Thyroid gland (tissue), 4 donors: Measurements from ENCODE around the gene SNAP47. TPM values are rescaled to one million over a fixed set of nuclear protein-coding genes. Genes with fewer than 3 reads are reported as not detected.

Source experiments
- DNase-seq, 2 donors: peaks; one replicate each; pipeline ENCODE4 v3.0.0-alpha.2; 2019
- H3K27ac ChIP-seq, 3 donors: fragments of 200-600 bp; sonication (generic); 1 replicate in 2 of 3; 2 replicates in 1 of 3; pipeline ENCODE4 v1.5.1; 2016 to 2019; ENCODE audit warnings: mild to moderate bottlenecking in 1 of 3, moderate library complexity in 1 of 3
- H3K27me3 ChIP-seq: fragments of 200-600 bp; sonication (generic); one replicate; pipeline ENCODE4 v1.5.1; 2019
- H3K36me3 ChIP-seq, 2 donors: fragments of 200-600 bp; sonication (generic); one replicate each; pipeline ENCODE4 v1.5.1; 2016 to 2019
- H3K4me1 ChIP-seq, 2 donors: fragments of 200-600 bp; sonication (generic); one replicate each; pipeline ENCODE4 v1.5.1; 2017 to 2019
- H3K4me3 ChIP-seq, 3 donors: fragments of 200-600 bp; sonication (generic); replicated peaks in 1 of 3; 1 replicate in 2 of 3; 2 replicates in 1 of 3; pipeline ENCODE4 v1.5.1; 2016; ENCODE audit warnings: mild to moderate bottlenecking in 1 of 3
- H3K9me3 ChIP-seq: fragments of 200-600 bp; sonication (generic); one replicate; pipeline ENCODE4 v1.5.1; 2017
- POLR2A ChIP-seq, 2 donors: fragments of 450-650 bp; IDR thresholded peaks; one replicate each; pipeline ENCODE4 v1.6.1; 2017; ENCODE audit warnings: antibody characterized with exemption in 2 of 2, mild to moderate bottlenecking in 2 of 2, moderate library complexity in 1 of 2
- WGBS, 2 donors: methylation state at CpG; one replicate each; pipeline ENCODE4 v1.1.5; 2017; 5-methylcytosine and 5-hydroxymethylcytosine counted together
- intact Hi-C: fragments of 100-400 bp; cut with DNase I; formaldehyde crosslinking; loops from one replicate; pipeline ENCODE4 v1.15.1; 2023
- total RNA-seq, 4 donors: library from RNA; depleted of rRNA; stranded (reverse); fragments of >200 nt; gene quantifications; one replicate each; pipeline ENCODE4 v1.2.3, GENCODE V29; 2016
- TF ChIP-seq, protein P1 (sequence below), 6 experiments: fragments of 200-600 bp in 3 of 6; fragments of 450-650 bp in 3 of 6; sonication (generic) in 3 of 6; IDR thresholded peaks; one replicate each; pipeline ENCODE4 v1.5.1; 2016 to 2019; ENCODE audit warnings: antibody characterized with exemption in 6 of 6, mild to moderate bottlenecking in 2 of 6, inconsistent platforms in 1 of 6, moderate library complexity in 1 of 6

SNAP47 gene
- total RNA-seq, 4 donors from 2014 or later: 50.4 to 72.6 (median 65.0) TPM

DNA sequence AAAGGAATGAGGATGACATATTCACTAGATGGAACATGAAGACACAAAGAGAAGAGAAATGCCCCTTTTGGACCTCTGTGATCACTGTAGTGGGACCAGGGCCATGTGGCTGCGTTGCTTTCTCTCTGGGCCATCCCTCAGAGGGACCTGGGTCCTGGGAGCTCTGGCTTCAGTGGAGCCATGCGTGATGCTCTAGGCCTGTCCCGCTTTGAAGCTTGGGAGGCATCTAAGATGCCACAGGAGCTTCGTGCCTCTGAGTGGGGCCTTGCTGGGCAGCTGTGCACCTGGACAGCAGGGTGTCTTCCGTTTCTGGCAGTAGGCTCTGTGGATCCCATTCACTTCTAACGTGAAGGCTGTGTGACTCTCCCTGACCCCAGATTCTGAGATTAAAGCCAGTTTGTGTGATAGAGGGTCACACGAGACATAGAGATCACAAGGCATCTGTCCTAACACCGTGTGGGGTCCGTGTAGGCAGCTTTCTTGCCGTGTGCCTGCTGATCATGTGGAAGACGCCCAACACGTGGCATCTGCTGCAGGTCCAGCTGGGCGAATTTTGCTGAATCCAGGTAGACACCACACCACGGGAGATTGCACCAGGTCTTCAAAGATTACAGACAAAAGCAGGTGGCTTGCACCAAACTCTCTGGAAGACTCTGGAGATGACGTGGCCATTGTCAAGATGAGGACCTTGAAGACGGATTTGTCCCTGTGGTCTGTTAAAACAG is 63.0 kb downstream of the SNAP47 start:
- WGBS, 2 donors: 80 to 81% methylated on average over 11 to 16 of the region's 16 CpGs
- TF ChIP-seq POLR2A (IDR thresholded peaks at IDR 0.05): no peak
- TF ChIP-seq, protein P1, sequence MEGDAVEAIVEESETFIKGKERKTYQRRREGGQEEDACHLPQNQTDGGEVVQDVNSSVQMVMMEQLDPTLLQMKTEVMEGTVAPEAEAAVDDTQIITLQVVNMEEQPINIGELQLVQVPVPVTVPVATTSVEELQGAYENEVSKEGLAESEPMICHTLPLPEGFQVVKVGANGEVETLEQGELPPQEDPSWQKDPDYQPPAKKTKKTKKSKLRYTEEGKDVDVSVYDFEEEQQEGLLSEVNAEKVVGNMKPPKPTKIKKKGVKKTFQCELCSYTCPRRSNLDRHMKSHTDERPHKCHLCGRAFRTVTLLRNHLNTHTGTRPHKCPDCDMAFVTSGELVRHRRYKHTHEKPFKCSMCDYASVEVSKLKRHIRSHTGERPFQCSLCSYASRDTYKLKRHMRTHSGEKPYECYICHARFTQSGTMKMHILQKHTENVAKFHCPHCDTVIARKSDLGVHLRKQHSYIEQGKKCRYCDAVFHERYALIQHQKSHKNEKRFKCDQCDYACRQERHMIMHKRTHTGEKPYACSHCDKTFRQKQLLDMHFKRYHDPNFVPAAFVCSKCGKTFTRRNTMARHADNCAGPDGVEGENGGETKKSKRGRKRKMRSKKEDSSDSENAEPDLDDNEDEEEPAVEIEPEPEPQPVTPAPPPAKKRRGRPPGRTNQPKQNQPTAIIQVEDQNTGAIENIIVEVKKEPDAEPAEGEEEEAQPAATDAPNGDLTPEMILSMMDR (IDR thresholded peaks at IDR 0.05): no peak
- Histone ChIP-seq H3K36me3 (no peaks in the 10 kb centered on the region), H3K4me3 (no peak overlapping the region), H3K27ac (no peak overlapping the region), H3K4me1 (peaks cover 0 to 10% of the 10 kb centered on the region in 2 donors), H3K27me3 (no peaks in the 10 kb centered on the region), H3K9me3 (no peaks in the 10 kb centered on the region)
- DNase-seq: no peak
- intact Hi-C loops: no loop called here

DNA sequence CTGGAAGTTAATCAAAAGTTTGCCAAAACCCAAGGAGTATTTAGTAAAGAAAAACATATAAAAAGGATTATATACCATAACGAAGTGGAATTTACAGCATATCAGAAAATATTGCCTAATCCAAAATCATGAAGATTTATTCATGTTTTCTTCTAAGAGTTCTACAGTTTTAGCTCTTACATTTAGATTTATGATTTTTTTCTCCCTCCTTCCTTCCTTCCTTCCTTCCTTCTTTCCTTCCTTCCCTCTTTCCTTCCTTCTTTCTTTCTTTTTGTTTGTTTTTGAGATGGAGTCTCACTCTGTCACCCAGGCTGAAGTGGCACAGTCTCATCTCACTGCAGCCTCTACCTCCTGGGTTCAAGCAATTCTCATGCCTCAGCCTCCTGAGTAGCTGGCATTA is 64.5 kb downstream of the SNAP47 start:
- peaks cover 0 to 2% of the 10 kb centered on the region in 2 donors for H3K4me1 ChIP-seq
- 82 to 88% methylated on average over 1 of the region's 1 CpG for WGBS, 2 donors

DNA sequence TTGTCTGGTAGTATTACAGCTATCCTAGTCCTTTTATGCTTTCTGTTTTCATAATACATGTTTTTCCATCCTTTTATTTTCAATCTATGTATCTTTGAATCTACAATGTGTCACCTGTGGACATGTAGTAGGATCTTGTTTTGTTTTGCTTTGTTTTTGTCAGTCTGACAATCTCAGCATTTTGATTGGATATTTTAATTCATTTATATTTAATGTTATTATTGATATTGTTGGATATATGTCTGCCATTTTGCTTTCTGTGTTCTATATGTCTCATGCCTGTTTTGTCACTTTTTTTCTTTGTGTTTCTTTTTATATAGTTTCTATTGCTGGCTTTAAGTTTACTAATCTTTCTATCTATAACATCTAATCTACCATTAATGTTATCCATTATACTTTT is 68.7 kb downstream of the SNAP47 start:
- H3K9me3 ChIP-seq: no peaks in the 10 kb centered on the region
- no peak for DNase-seq
- H3K4me3 ChIP-seq: no peak overlapping the region
- intact Hi-C loops: no loop called here
- H3K27ac ChIP-seq: no peak overlapping the region
- no peaks in the 10 kb centered on the region for H3K27me3 ChIP-seq
- H3K4me1 ChIP-seq: no peaks in the 10 kb centered on the region
- TF ChIP-seq, protein P1 (IDR thresholded peaks at IDR 0.05): no peak
- TF ChIP-seq POLR2A (IDR thresholded peaks at IDR 0.05): no peak
- H3K36me3 ChIP-seq: no peaks in the 10 kb centered on the region

More for the DNA sequence above, 64.5 kb downstream of the SNAP47 start:
- DNase-seq: no peak
- Histone ChIP-seq H3K4me3 (no peak overlapping the region), H3K9me3 (no peaks in the 10 kb centered on the region), H3K36me3 (no peaks in the 10 kb centered on the region), H3K27ac (no peak overlapping the region), H3K27me3 (no peaks in the 10 kb centered on the region)
- intact Hi-C loops: no loop called here
- TF ChIP-seq POLR2A (IDR thresholded peaks at IDR 0.05): no peak
- TF ChIP-seq, protein P1 (IDR thresholded peaks at IDR 0.05): no peak

DNA sequence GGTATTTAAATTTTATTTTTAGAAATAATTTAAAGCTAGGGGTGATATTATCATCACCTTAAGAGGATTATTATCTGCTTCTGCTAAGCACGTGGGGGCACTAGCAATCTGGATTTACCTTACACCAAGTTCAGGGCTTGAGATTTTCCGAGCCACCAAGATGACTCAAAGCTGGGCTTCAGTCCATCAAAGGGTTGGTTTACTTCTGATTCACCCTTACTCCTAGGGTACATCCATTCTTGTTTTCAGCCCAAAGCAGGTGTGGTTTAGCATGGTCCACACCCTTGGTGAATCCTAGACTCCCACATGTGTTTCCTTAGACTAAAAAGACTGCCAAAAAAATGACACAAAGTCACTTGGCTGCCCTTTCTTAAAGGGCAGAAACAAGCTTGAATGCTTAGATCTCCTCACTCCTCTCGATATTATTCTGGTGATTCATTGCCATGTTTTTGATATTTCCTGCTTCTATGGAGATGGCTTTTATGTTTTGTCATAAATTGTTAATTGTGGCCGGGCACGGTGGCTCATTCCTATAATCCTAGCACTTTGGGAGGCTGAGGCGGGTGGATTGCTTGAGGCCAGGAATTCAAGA is 70.5 kb downstream of the SNAP47 start:
- H3K9me3 ChIP-seq: no peaks in the 10 kb centered on the region
- H3K27me3 ChIP-seq: no peaks in the 10 kb centered on the region
- intact Hi-C loops: no loop called here
- no peak for DNase-seq
- no peak overlapping the region for H3K27ac ChIP-seq
- H3K4me3 ChIP-seq: no peak overlapping the region
- H3K4me1 ChIP-seq: no peaks in the 10 kb centered on the region
- TF ChIP-seq POLR2A (IDR thresholded peaks at IDR 0.05): no peak
- TF ChIP-seq, protein P1 (IDR thresholded peaks at IDR 0.05): no peak
- H3K36me3 ChIP-seq: no peaks in the 10 kb centered on the region
- 73 to 74% methylated on average over 6 of the region's 6 CpGs for WGBS, 2 donors

DNA sequence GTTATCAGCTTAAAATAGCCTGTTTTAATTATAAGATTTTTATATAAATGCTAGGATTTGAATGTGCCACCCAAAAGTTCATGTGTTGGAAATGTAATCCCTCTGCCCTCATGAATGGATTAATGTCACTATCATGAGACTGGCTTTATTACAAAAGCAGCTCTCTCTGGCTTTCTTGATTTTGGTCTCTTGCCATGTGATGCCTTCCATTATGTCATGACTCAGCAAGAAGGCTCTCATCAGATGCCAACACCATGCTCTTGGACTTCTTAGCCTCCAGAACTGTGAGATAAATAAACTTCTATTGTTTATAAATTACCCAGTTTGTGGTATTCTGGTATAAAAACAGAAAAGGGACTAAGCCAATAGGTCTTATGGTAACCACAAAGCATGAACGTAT is 73.3 kb downstream of the SNAP47 start:
- no peaks in the 10 kb centered on the region for H3K27me3 ChIP-seq
- no peak overlapping the region for H3K27ac ChIP-seq
- no peak for TF ChIP-seq POLR2A (IDR thresholded peaks at IDR 0.05)
- TF ChIP-seq, protein P1 (IDR thresholded peaks at IDR 0.05): no peak
- no peak overlapping the region for H3K4me3 ChIP-seq
- no peaks in the 10 kb centered on the region for H3K9me3 ChIP-seq
- no peaks in the 10 kb centered on the region for H3K36me3 ChIP-seq
- DNase-seq: no peak
- intact Hi-C loops: no loop called here
- 84 to 88% methylated on average over 1 of the region's 1 CpG for WGBS, 2 donors
- H3K4me1 ChIP-seq: no peaks in the 10 kb centered on the region
